HL-60 (cell line): Measurements from ENCODE around the gene VAMP5.

Source experiments
- GABPA ChIP-seq: IDR thresholded peaks from 2 replicates; pipeline ENCODE4 v1.6.1; 2012; ENCODE audit warnings: low read depth
- SPI1 ChIP-seq: IDR thresholded peaks from 2 replicates; pipeline ENCODE4 v1.6.1; 2012; ENCODE audit warnings: low read depth, mild to moderate bottlenecking, borderline replicate concordance
- TF ChIP-seq, protein P1 (sequence below): IDR thresholded peaks from one replicate; pipeline ENCODE4 v1.5.1; 2011; ENCODE audit warnings: low read length, control low read depth, inconsistent platforms; ENCODE audit not compliant: insufficient read depth

DNA sequence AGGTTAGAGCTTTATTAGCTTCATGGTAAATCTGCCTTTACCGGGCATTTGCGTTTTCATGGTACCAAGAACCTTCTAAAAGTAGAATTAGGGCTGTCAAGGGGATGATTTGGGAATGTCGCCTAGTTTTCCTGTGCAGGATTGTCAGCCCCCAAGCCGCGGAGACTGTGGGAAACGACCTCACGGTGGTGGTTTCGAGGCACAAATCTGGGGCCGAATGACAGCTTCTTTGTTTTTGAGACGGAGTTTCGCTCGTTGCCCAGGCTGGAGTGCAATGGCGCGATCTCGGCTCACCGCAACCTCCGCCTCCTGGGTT is 31.1 kb downstream of the VAMP5 start:
- TF ChIP-seq, protein P1, sequence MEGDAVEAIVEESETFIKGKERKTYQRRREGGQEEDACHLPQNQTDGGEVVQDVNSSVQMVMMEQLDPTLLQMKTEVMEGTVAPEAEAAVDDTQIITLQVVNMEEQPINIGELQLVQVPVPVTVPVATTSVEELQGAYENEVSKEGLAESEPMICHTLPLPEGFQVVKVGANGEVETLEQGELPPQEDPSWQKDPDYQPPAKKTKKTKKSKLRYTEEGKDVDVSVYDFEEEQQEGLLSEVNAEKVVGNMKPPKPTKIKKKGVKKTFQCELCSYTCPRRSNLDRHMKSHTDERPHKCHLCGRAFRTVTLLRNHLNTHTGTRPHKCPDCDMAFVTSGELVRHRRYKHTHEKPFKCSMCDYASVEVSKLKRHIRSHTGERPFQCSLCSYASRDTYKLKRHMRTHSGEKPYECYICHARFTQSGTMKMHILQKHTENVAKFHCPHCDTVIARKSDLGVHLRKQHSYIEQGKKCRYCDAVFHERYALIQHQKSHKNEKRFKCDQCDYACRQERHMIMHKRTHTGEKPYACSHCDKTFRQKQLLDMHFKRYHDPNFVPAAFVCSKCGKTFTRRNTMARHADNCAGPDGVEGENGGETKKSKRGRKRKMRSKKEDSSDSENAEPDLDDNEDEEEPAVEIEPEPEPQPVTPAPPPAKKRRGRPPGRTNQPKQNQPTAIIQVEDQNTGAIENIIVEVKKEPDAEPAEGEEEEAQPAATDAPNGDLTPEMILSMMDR: no peak
- no peak for TF ChIP-seq SPI1
- TF ChIP-seq GABPA: no peak
